Measurements from ENCODE around the gene SEMG2. TPM values are rescaled to one million over a fixed set of nuclear protein-coding genes. Genes with fewer than 3 reads are reported as not detected.

Gene SEMG2
- total and polyA plus RNA-seq, 12 donors, result not detected

DNA sequence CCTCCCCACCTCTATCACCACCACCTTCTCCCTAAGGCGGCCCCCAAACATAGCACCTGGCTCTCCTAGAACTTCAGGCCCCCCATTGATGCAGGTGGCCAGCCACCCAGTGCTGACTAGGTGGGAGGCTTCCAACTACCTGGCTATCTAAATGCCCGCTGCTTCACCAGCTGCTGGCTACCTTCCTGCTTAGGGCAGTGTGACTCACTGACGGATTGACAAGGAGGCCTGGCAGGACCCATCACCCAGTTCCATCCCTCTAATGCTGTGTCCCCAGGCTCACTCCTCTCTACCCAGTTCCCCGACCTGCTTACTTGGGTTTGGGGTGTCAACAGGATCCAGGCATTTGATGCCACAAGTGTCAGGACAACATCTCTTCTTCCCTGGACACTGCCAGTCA lies 32.1 kb downstream of the SEMG2 start:
- Histone ChIP-seq H3K27ac (no peak overlapping the region), H3K27me3 (peaks cover 0 to 43% (median 22%) of the 10 kb centered on the region in 7 donors), H3K4me1 (peaks cover 0 to 19% (median 0%) of the 10 kb centered on the region in 9 donors), H3K9me3 (no peaks in the 10 kb centered on the region), H3K36me3 (no peaks in the 10 kb centered on the region), H3K4me3 (no peak overlapping the region)
- ATAC-seq (no peak), DNase-seq (no peak)
- intact Hi-C loops (cut with DNase I), result no loop called here
- TF ChIP-seq, protein P1, sequence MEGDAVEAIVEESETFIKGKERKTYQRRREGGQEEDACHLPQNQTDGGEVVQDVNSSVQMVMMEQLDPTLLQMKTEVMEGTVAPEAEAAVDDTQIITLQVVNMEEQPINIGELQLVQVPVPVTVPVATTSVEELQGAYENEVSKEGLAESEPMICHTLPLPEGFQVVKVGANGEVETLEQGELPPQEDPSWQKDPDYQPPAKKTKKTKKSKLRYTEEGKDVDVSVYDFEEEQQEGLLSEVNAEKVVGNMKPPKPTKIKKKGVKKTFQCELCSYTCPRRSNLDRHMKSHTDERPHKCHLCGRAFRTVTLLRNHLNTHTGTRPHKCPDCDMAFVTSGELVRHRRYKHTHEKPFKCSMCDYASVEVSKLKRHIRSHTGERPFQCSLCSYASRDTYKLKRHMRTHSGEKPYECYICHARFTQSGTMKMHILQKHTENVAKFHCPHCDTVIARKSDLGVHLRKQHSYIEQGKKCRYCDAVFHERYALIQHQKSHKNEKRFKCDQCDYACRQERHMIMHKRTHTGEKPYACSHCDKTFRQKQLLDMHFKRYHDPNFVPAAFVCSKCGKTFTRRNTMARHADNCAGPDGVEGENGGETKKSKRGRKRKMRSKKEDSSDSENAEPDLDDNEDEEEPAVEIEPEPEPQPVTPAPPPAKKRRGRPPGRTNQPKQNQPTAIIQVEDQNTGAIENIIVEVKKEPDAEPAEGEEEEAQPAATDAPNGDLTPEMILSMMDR (IDR thresholded peaks at IDR 0.05), result no peak
- 83 to 91% methylated on average over 4 of the region's 4 CpGs for WGBS, 2 donors

DNA sequence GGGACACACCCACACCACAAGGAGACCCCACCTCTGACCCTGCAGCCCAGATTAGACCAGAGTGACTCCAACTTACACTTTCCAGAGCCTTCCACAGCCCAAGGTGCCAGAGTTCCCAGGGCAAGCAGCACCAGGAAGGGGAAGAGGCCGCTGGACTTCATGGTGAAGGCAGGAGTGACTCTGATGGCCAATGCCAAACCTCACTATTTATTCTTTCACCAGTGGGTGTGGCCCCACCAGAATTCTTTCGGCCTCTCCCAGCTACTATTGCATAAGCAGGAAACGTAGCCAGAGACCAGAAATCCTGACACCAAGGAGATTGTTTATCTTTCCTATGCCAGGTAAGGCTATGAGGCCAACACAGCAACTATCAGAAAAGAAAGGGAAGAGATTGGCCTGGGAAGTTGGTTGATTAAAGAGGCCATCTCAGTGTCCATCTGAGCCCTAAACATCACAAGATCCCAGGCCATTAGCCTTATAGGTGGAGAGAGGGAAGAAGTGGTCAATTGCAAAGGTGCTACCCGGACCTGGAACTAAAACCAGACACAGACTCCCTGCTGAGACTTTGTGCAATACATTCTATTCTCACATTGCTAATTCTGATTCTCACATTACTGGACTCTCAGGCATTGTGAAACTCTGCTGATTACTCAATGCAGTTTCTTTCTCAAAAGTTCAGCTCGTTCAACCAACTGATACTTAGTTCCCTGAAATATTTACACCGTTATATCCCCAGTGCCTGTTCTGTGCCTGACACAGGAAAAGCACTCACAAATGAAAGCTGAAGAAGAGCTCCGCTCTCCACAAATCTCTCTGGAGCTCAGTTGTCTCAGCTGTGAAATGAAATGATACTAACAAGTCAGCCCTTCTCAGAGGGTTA lies 33.5 kb downstream of the SEMG2 start, which contains the start of gene SLPI:
Gene SLPI, minus strand, starts transcription at position 182 of the 880 bp plus-strand sequence. Its CDS starts 21 bp downstream, at position 161.
- peaks cover 0 to 53% (median 19%) of the 10 kb centered on the region in 7 donors for H3K27me3 ChIP-seq
- WGBS, 2 donors, result 45 to 59% methylated on average over 7 of the region's 7 CpGs
- H3K9me3 ChIP-seq, result no peaks in the 10 kb centered on the region
- no peak for DNase-seq
- no peaks in the 10 kb centered on the region for H3K36me3 ChIP-seq
- no peak within 1 kb of the TSS for H3K4me3 ChIP-seq
- ATAC-seq, result peak in 3 of 8 donors; percentile 24 to 64 (median 59)
- H3K4me1 ChIP-seq, result peaks cover 0 to 19% (median 0%) of the 10 kb centered on the region in 9 donors
- peak within 1 kb of the TSS in 1 of 10 donors; percentile 47 for H3K27ac ChIP-seq
- TF ChIP-seq, protein P1 (IDR thresholded peaks at IDR 0.05), result no peak
- intact Hi-C loops (cut with DNase I), result no loop called here

DNA sequence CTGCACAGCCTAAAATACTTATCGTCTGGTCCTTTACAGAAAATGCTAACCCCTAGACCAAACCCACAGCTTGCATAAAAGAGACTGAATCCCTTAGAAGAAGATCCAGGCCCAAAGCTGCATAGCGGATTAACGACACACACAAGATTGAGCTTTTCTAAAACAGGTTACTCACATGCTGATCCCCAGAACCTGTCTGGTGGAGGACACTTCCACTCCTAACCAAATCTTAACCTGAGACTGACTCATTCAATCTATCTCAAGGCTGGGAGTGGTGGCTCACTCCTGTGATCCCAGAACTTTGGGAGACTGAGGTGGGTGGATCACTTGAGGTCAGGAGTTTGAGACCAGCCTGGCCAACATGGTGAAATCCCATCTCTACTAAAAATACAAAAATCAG lies 36.0 kb downstream of the SEMG2 start:
- 77 to 82% methylated on average over 3 of the region's 3 CpGs for WGBS, 2 donors
- peaks cover 0 to 50% (median 8%) of the 10 kb centered on the region in 7 donors for H3K27me3 ChIP-seq
- no peaks in the 10 kb centered on the region for H3K36me3 ChIP-seq
- intact Hi-C loops (cut with DNase I), result no loop called here
- no peak overlapping the region for H3K4me3 ChIP-seq
- DNase-seq, result no peak
- TF ChIP-seq, protein P1 (IDR thresholded peaks at IDR 0.05), result no peak
- no peaks in the 10 kb centered on the region for H3K9me3 ChIP-seq
- H3K27ac ChIP-seq, result no peak overlapping the region
- peaks cover 0 to 19% (median 0%) of the 10 kb centered on the region in 9 donors for H3K4me1 ChIP-seq
- no peak for ATAC-seq

DNA sequence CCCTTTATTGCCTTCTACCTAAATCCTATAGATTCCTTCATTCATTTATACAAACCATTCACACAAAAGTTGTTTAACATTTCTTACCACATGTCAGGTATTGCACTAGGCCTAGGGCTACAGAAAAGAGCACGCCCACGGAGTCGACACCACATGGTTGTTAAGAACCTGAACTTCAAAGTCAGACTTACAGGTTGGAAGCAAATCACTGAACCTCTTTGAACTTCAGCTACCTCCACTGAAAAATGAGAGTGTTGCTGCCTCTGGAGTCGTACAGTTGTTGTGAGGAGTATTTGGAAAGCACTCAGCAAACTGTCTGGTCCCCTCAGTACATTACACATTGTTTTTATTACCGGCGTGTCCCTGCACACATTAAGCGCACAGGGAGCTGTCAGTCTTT lies 36.5 kb downstream of the SEMG2 start:
- no peak for ATAC-seq
- 84 to 89% methylated on average over 7 of the region's 7 CpGs for WGBS, 2 donors
- peaks cover 0 to 19% (median 0%) of the 10 kb centered on the region in 9 donors for H3K4me1 ChIP-seq
- H3K36me3 ChIP-seq, result no peaks in the 10 kb centered on the region
- intact Hi-C loops (cut with DNase I), result no loop called here
- peaks cover 0 to 47% (median 8%) of the 10 kb centered on the region in 7 donors for H3K27me3 ChIP-seq
- TF ChIP-seq, protein P1 (IDR thresholded peaks at IDR 0.05), result no peak
- H3K27ac ChIP-seq, result no peak overlapping the region
- H3K9me3 ChIP-seq, result no peaks in the 10 kb centered on the region
- no peak for DNase-seq
- H3K4me3 ChIP-seq, result no peak overlapping the region

All from heart right ventricle (tissue), 16 donors.